HG02840 (cell line): ENCODE results near the gene CMC2.

Source experiments
- ATAC-seq: cut with Tn5 transposase; IDR thresholded peaks from one replicate; pipeline ENCODE4 v1.9.1; 2021; ENCODE audit warnings: mild to moderate bottlenecking, moderate library complexity, moderate number of reproducible peaks; ENCODE audit not compliant: unreplicated experiment, low FRiP score

The CMC2 gene

GRCh38 chr16:81006813-81007695, at the start of gene CMC2, which contains the start of gene CENPN:
Gene CMC2, minus strand, starts transcription at chr16:81006885. Its CDS starts 9,491 bp downstream, at chr16:80997394.
Gene CENPN, plus strand, starts transcription at chr16:81007214. Its CDS starts 4,726 bp downstream, at chr16:81011940.
- ATAC-seq, result peak; percentile 88

GRCh38 chr16:81053761-81054160, 47.1 kb upstream of the CMC2 start:
- no peak for ATAC-seq

GRCh38 chr16:81042821-81043220, 36.1 kb upstream of the CMC2 start:
- no peak for ATAC-seq

DNA sequence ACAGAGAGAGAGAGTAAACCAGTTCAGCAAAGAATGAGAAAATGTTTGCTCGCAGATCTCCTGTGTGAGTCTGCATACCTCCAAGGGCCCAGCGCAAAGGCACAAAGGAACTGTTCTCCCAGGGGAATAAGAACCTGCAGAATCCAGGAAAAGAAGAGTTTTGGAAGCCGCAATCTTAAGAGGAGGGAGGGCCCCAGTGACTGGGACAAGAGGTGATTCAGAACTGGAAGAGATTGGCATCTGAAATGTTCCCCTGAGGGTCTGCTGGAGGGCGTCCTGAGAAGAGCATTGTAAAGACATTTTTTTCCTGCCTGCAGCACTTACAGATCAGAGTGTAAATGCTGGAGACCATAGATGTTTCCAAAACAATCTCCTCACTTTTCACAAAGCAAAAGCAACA, 35.0 kb upstream of the CMC2 start:
- no peak for ATAC-seq

DNA sequence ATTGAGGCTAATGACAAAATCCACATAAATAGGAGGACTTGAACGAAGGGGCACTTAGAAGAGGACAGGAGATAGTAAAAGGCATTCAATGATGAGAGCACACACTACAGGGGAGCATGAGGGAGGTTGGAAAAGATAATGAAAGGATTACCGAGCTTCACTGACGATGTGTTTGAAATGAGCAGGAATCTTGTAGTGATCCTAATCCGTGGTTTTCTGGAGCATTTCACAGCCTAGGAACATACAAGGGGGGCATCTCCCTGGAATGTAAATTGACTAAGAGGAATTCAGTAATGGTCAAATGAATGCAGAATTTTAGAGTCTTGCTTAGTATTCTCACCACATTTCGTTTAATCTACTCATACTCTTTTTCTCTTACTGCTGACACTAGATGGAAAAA, 34.2 kb upstream of the CMC2 start:
- no peak for ATAC-seq

- no peak for ATAC-seq
Observed at GRCh38 chr16:81040131-81040530, 33.4 kb upstream of the CMC2 start.

DNA sequence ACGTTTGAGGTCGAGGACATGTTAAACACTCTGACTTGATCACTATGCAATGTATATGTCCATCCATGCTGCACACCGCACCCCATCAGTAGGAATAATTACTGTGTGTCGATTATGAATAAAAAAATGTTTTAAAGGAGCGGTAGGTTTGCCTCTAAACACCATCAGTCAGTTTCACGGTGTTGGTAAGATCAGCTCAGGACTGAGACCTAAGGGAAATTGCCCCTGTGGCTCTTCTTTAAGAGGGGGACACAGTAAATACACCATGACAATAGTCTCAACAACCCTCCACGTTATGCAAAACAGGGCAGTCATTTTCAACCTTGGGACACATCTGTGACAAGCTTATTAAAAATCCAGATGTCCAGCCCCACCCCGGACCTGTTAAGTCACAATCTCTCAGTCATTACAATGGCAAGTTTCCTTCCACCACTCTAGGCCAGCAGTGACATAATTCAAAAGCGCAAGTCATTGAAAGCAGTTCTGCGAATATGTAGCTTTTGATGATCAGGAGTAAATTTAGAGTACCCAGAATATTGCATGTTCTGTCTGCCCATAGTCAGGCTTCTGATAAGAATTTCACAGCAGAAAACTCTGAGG, 30.2 kb upstream of the CMC2 start:
- ATAC-seq, result no peak

- peak; percentile 49 for ATAC-seq
Observed at GRCh38 chr16:81035975-81036750, 29.5 kb upstream of the CMC2 start.

- ATAC-seq, result peak; percentile 78
Observed at GRCh38 chr16:81035398-81035974, 28.8 kb upstream of the CMC2 start, which contains the start of gene ATMIN. Gene ATMIN, plus strand, starts transcription at chr16:81035842. Its CDS starts 29 bp downstream, at chr16:81035871.

DNA sequence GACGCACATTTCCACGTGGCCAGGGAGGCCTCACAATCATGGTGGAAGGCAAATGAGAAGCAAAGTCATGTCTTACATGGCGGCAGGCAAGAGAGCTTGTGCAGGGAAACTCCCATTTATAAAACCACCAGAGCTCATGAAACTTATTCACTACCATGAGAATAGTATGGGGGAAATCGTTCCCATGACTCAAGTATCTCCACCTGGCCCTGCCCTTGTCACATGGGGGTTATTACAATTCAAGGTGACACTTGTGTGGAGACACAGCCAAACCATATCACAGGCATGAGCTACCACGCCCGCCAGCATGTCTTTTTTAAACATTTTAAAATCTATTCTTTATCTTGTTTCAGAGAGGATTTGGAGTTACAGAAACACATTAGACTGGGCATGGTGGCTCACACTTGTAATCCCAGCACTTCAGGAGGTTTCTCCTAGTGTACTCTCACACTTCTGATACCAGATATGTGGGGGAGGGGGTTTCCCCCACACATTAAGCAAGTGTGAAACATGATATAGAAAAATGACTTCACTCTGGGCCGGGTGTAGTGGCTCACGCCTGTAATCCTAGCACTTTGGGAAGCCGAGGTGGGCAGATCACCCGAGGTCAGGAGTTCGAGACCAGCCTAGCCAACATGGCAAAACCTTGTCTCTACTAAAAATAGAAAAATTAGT, 23.4 kb upstream of the CMC2 start:
- no peak for ATAC-seq

GRCh38 chr16:81026429-81026828, 19.7 kb upstream of the CMC2 start:
- no peak for ATAC-seq

DNA sequence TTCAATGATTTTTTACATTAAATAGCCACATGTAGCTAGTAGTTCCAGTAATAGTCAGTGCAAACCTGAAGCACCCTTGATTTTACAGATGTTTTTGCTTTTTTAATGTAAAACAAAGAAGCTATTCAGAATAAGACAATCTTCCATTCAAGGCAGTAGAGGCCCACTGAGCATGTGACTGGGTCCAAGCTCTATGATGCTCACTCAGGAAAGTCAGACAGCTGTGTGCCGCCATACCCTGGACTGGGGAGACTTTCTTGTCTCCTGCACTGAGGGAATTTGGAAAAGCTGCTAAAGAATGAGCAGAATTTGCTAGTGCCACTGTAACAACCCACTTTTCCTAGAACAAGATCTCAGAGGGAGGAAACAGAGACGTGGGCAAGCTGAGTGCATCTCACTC, 11.8 kb upstream of the CMC2 start:
- ATAC-seq, result no peak

GRCh38 chr16:81014672-81015071, 8.0 kb upstream of the CMC2 start:
- no peak for ATAC-seq

DNA sequence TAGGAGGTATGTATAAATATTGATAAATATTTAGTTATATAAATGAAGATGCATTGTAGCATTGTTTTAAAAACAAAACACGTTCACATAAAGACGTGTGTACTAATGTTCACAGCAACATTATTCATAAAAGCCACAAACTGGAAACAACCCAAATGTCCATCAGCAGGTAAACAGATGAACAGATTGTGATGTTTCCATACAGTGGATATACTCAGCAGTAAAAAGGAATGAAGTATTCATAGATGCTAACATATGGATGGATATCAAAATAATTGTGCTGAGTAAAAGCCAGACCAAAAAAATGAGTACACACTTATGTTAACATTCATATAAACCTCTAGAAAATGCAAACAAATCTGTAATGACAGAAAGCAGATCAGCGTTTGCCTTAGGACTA, 6.3 kb upstream of the CMC2 start:
- ATAC-seq, result no peak

GRCh38 chr16:81008505-81008789, 1.8 kb upstream of the CMC2 start:
- no peak for ATAC-seq

- peak; percentile 31 for ATAC-seq
Observed at GRCh38 chr16:81006211-81006812, 373 bp downstream of the CMC2 start.

DNA sequence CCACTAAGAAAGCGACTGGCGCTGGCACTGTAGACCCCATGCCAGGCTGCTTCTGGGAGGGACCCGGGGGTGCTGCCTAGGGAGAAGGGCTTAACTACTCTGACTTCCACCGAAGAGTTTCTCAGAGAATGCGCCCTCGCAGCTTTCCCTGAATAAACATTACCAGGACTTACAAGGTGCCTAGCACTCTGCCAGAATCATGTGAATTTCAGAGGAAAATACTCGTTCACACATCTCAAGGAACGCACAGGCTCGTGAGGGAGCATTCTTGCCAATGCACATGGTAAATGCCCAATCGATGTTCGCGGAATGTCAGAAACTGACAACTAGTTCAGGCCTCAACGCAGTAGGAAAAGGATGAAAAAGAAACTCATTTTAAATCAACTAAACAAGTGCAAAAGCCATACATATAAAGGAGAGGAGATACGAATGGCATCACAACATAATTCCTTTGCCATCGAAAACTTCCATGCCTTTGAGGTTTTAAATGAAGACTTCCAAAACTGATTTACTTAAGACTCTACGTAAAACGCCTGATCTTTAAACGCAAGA, 999 bp downstream of the CMC2 start:
- no peak for ATAC-seq

- no peak for ATAC-seq
Observed at GRCh38 chr16:81004646-81005353, 1.9 kb downstream of the CMC2 start.
